T-helper 2 cell treated with Interferon-gamma antibody and Interleukin-4, amounts not matched to agents 100 ng/mL and 5 ng/mL, for 36 hours (primary cell): Measurements from ENCODE around the gene FICD. TPM values are rescaled to one million over a fixed set of nuclear protein-coding genes. Genes with fewer than 3 reads are reported as not detected.

Source experiments
- intact Hi-C: fragments of 100-400 bp; cut with micrococcal nuclease; formaldehyde crosslinking; loops from one replicate; pipeline ENCODE4 v1.15.1; 2023
- total RNA-seq: library from RNA; stranded (reverse); gene quantifications from 2 replicates; pipeline ENCODE4 v1.2.3, GENCODE V29; 2022

Gene FICD
- total RNA-seq, 1 donor from 2014 or later = 10.2 TPM

DNA sequence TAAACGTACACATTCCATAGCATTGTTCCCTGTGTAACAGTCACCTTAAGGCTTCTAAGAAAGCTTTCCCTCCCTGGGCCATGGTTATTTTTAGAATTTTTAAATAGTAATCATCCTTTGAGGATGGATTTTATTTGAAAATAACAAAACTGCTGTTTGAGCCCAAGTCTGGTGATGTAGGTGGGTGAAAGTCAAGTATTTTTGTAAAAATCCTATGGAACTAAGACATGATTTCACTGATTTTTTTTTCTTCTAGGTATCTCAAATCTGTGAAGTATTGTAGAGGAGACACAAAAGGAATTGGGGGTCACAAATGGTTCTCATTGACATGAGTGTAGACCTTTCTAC is 48.7 kb downstream of the FICD start:
- intact Hi-C loops = loop anchor here (1.0 to 10.0 kb wide), 10 partner anchors 55 to 1011 kb away; partner anchors contain the start of genes ALKBH2, CORO1C, MMAB and MVK

DNA sequence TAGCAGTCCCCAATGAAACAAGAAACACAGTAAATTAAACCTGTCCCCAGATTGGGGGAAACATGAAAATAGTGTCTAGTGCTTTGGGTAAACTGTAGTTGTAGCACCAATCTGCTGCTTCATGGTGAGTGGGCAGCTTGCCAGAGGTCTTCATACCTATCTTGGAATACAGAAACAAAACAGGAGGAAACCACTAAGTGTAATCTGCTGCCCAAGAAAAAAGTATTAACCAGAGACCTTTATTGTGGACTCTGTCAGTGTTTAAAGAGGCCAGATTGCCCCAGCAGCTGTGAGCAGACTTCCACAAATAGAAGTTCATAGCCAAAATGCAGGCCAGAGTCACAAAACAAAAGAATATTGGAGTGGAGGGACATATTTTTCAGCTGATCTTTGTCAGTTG is 49.6 kb downstream of the FICD start:
- intact Hi-C loops = loop anchor here (5.0 to 10.0 kb wide), 2 partner anchors 877 to 1010 kb away; partner anchors contain the start of genes MMAB, MVK and PWP1

DNA sequence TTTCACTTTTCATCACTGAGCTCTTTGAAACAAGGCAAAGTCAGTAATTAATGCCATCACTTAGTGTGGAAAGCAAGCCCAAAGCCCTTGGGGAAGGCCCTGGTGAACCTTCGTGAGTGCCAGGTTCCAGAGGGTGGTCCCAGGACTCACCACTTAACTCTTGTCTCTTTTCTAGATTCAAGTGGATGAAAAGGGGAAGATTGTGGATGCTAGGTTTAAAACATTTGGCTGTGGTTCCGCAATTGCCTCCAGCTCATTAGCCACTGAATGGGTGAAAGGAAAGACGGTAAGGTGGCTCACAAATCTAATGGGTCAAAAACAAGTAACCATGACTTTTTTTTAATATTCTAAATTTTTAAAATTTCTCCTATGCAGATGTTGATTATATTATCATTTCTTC is 50.1 kb downstream of the FICD start:
- intact Hi-C loops = loop anchor here (10.0 kb wide), 1 partner anchor 1010 kb away; the partner anchor contains the start of genes MMAB and MVK

DNA sequence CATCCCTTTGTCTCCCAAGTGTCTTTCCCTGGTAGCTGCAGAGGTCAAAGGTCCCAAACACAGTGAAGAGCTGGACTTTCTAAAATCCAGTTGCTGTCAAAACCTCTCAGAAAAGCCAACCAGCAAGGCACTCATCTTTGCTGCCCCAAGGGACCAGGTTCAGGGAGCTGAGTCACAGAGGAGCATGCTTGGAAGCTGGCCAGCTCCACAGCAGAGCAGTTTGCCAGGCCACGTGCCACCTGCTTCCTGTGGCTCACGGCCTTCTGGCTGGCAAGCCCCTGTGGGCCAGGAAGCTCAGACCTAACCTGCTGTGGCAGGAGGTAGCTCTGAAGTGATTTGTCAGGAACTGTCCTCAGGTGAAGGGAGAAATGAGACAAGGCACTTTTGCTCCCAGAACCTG is 50.9 kb downstream of the FICD start:
- intact Hi-C loops = loop anchor here (10.0 kb wide), 1 partner anchor 1009 kb away; the partner anchor contains the start of genes MMAB and MVK

DNA sequence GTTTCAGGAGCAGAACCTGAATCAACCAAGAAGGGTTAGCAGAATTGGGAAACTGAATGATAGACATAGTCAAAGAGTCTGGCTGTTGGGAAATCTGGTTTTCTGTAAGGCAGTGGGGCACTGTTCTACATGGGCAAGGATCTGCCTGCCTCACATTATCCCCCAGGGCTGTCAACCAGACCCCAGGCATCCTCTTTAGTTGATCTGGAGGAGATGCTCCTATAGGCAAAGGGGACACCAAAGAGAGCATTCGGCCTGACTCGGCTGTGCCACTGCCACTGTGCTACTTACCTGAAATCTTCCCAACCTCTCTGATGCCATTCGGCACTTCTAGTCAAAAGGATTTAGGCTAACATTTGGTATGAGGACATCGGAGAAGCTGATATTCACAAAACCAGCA is 51.4 kb downstream of the FICD start:
- intact Hi-C loops = loop anchor here (10.0 kb wide), 1 partner anchor 1008 kb away; the partner anchor contains the start of genes MMAB and MVK

DNA sequence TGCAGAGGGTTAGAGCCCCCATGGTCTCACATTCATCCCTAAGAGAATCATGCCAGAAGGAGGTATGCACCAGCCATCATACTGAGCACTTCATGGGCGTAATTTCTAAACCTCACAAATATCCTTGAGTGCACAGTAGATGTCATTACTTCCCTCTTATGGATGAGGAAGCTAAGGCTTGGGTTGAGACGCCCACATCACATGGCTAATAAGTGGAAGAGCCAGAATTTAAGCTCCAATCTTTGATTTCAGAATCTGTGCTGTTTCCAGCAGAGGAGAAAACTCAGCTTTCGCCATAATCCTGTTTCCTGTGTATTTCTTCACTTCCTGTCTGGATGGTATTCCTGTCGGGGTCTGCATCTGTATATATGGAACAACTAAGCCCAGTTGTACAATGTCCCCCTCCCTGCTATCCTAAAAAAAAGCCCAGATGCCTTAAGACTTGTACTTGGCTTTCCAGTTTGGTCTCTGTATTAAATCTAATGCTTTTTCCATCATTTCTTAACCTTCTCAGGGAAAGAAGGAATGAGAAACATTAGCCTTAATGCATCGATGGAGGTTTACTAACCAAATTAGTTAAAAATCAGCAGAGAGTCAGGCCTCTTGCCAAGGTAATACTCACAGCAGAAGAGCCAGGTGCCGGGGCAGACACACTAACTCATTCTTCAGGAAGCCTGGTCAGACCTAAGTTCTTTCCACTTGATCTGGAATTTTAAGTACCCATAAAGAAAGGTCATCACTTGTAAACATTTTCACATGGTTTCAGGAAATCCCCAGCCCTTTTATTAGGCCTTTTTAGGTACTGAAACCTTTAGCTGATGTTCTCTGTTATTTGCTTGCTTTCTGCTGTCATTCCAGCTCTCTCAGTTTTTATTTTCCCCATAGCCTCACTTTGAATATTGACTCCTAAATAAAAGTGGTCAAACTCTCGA is 52.6 kb downstream of the FICD start:
- intact Hi-C loops = loop anchor here (1.0 to 10.0 kb wide), 2 partner anchors 51 to 1007 kb away; partner anchors contain the start of genes MMAB and MVK

DNA sequence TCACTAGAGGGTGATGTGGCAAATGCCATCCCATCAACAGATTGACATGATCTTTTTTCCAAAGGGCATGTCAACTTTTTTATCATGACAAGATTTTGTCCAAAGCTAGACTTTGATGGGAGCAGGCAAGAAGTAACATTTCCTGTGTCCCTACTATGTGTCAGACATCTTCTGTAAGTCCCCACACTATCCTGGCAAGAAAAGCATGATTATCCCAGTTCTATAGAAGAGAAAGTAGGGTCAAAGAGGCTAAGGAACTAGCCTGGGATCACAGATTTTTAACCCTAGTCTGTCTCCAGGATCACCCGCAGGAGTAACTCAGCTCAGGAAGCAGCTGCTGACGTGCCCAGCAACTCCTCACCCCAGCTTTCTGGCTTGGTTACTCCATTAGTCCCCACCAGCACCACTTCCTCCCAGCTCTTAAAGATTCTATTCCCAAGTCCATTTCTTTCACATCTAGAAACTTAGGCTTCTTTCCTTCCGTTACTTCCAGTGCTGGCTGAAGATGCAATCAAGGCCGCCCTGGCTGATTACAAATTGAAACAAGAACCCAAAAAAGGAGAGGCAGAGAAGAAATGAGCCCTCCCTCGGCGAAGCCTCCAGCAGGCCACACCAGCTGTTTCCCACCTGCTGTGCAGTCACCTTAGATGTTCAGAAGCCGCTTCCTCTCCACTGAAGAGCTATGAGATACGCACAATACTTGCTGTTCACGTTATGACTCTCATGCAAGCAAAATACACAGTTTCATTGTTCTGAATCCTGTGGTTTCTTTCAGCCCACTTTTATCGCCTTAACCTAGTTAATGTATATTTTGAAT is 53.5 kb downstream of the FICD start:
- intact Hi-C loops = loop anchor here (1.0 to 10.0 kb wide), 2 partner anchors 50 to 1006 kb away; partner anchors contain the start of genes MMAB and MVK

Other genes starting within 250 kb of the FICD start
- gene CMKLR1, start 176.0 kb upstream of the FICD start, total RNA-seq = not detected in 2 replicates
- gene SART3, start 45.9 kb downstream of the FICD start, total RNA-seq = 78.3 and 84.4 TPM in 2 replicates
- 44.1 and 45.1 TPM in 2 replicates for gene ISCU, start 47.3 kb downstream of the FICD start, total RNA-seq
- 0.30 and 0.41 TPM in 2 replicates for gene TMEM119, start 82.8 kb downstream of the FICD start, total RNA-seq
- 219 and 221 TPM in 2 replicates for gene SELPLG, start 118.6 kb downstream of the FICD start, total RNA-seq
- 45.6 and 47.7 TPM in 2 replicates for gene CORO1C, start 216.2 kb downstream of the FICD start, total RNA-seq